GM18870 (cell line): ENCODE measurements around the gene ZSCAN22.
"Not testable (repeated sequence)": the region's sequence is repeated elsewhere in the genome, so short reads cannot be mapped to it uniquely, and the experiment has no call there.

Experiments
- ATAC-seq: cut with Tn5 transposase; IDR thresholded peaks from one replicate; pipeline ENCODE4 v1.9.1; 2021; ENCODE audit warnings: moderate library complexity; ENCODE audit not compliant: unreplicated experiment

The ZSCAN22 gene

GRCh38 chr19:58326914-58327726 is at the start of gene ZSCAN22:
ZSCAN22 (plus strand) TSS chr19:58326994; CDS start chr19:58334803, 7,809 bp downstream.
- peak; percentile 76 for ATAC-seq

GRCh38 chr19:58277197-58277596 is 49.6 kb upstream of the ZSCAN22 start:
- no peak for ATAC-seq

GRCh38 chr19:58277748-58278540 is 48.9 kb upstream of the ZSCAN22 start:
- ATAC-seq: no peak

- peak; percentile 90 for ATAC-seq
Measured at GRCh38 chr19:58278541-58279041, 48.2 kb upstream of the ZSCAN22 start, which contains the start of gene ZNF8. ZNF8 (plus strand) TSS chr19:58278955; CDS start chr19:58279082, 127 bp downstream.

- no peak for ATAC-seq
Measured at GRCh38 chr19:58279042-58279924, 47.5 kb upstream of the ZSCAN22 start.

GRCh38 chr19:58279925-58280316 is 46.9 kb upstream of the ZSCAN22 start:
- ATAC-seq: no peak

- ATAC-seq: no peak
Measured at GRCh38 chr19:58284199-58284598, 42.6 kb upstream of the ZSCAN22 start.

- ATAC-seq: no peak
Measured at GRCh38 chr19:58291943-58292342, 34.9 kb upstream of the ZSCAN22 start.

GRCh38 chr19:58294743-58295374 is 31.9 kb upstream of the ZSCAN22 start:
- no peak for ATAC-seq

- no peak for ATAC-seq
Measured at GRCh38 chr19:58296104-58296503, 30.7 kb upstream of the ZSCAN22 start.

GRCh38 chr19:58300620-58301019 is 26.2 kb upstream of the ZSCAN22 start:
- no peak for ATAC-seq

- no peak for ATAC-seq
Measured at GRCh38 chr19:58304255-58304654, 22.5 kb upstream of the ZSCAN22 start.

- peak; percentile 16 for ATAC-seq
Measured at GRCh38 chr19:58304748-58305064, 22.1 kb upstream of the ZSCAN22 start.

GRCh38 chr19:58305065-58305931 is 21.5 kb upstream of the ZSCAN22 start, which contains the start of gene ERVK3-1:
ERVK3-1 (plus strand) TSS chr19:58305377; CDS start chr19:58312169, 6,792 bp downstream.
- peak; percentile 86 for ATAC-seq

GRCh38 chr19:58305932-58306323 is 20.9 kb upstream of the ZSCAN22 start:
- ATAC-seq: no peak

GRCh38 chr19:58307736-58308135 is 19.1 kb upstream of the ZSCAN22 start:
- no peak for ATAC-seq

GRCh38 chr19:58310685-58311084 is 16.1 kb upstream of the ZSCAN22 start:
- ATAC-seq: not testable (repeated sequence)

- ATAC-seq: no peak
Measured at GRCh38 chr19:58311345-58311865, 15.4 kb upstream of the ZSCAN22 start.

GRCh38 chr19:58315580-58315979 is 11.2 kb upstream of the ZSCAN22 start:
- no peak for ATAC-seq
